AG04449 (cell line): ENCODE results near the gene SAXO1.

Experiments
- CTCF ChIA-PET: fragments of 350-600 bp; formaldehyde crosslinking; extraction: SDS; loops from one replicate; lab custom pipeline; 2021; ENCODE audit warnings: antibody characterized with exemption; lab: Yijun Ruan, JAX
- POLR2A ChIA-PET: fragments of 400-600, 350-600 bp; formaldehyde crosslinking; extraction: SDS; loops from one replicate; lab custom pipeline; 2020; ENCODE audit warnings: antibody characterized with exemption, inconsistent platforms; lab: Yijun Ruan, JAX
- DNase-seq: peaks from one replicate; pipeline ENCODE4 v3.0.0-alpha.2; 2010; ENCODE audit warnings: low read depth, low spot score
- H3K4me3 ChIP-seq: 2 replicates; pipeline ENCODE4 v1.5.1; 2011; ENCODE audit warnings: low read depth, mild to moderate bottlenecking, control low read depth, low read length
- CTCF ChIP-seq: IDR thresholded peaks from one replicate; pipeline ENCODE4 v1.5.1; 2011; ENCODE audit warnings: mild to moderate bottlenecking, moderate library complexity, low read length, control low read depth, inconsistent platforms; ENCODE audit not compliant: insufficient read depth; ENCODE audit errors: missing control alignments

Gene SAXO1

GRCh38 chr9:18978188-18978587 lies 54.8 kb downstream of the SAXO1 start:
- ChIA-PET CTCF (interaction anchor here (1.4 to 1.7 kb wide), 2 partner anchors 11 to 33 kb away, joined by 4 read pairs; no protein-coding TSS in a partner anchor), POLR2A (no interaction called here)
- no peak for TF ChIP-seq CTCF
- DNase-seq = no peak
- no peak overlapping the region for H3K4me3 ChIP-seq

GRCh38 chr9:18976709-18977531 lies 56.1 kb downstream of the SAXO1 start:
- ChIA-PET POLR2A (no interaction called here), CTCF (interaction anchor here (1.3 to 1.7 kb wide), 3 partner anchors 13 to 34 kb away, joined by 3 to 4 read pairs (median 4); no protein-coding TSS in a partner anchor)
- DNase-seq = peak; percentile 74
- peak overlapping the region; percentile 29 for H3K4me3 ChIP-seq
- no peak for TF ChIP-seq CTCF

GRCh38 chr9:18976221-18976708 lies 56.7 kb downstream of the SAXO1 start:
- DNase-seq = no peak
- no peak for TF ChIP-seq CTCF
- POLR2A ChIA-PET = no interaction called here
- peak overlapping the region; percentile 29; the same call in 1 of the 2 replicates for H3K4me3 ChIP-seq
- CTCF ChIA-PET = interaction anchor here (1.3 kb wide), 1 partner anchor 33 kb away, joined by 3 read pairs; no protein-coding TSS in a partner anchor

- DNase-seq = no peak
- ChIA-PET POLR2A (interaction anchor here (0.6 kb wide), 1 partner anchor 22 kb away, joined by 3 read pairs; no protein-coding TSS in a partner anchor), CTCF (no interaction called here)
- TF ChIP-seq CTCF = no peak
- H3K4me3 ChIP-seq = no peak overlapping the region
Observed at GRCh38 chr9:18973348-18973747, 59.7 kb downstream of the SAXO1 start.

GRCh38 chr9:18972675-18973074 lies 60.3 kb downstream of the SAXO1 start:
- ChIA-PET POLR2A (no interaction called here), CTCF (no interaction called here)
- H3K4me3 ChIP-seq = no peak overlapping the region
- TF ChIP-seq CTCF = no peak
- no peak for DNase-seq

GRCh38 chr9:18971909-18972308 lies 61.1 kb downstream of the SAXO1 start:
- ChIA-PET CTCF (no interaction called here), POLR2A (no interaction called here)
- no peak for TF ChIP-seq CTCF
- H3K4me3 ChIP-seq = no peak overlapping the region
- DNase-seq = no peak
